Mucosa of rectum (tissue), 2 donors: Measurements from ENCODE around the gene RSPH10B.
"Not testable (repeated sequence)": the region's sequence is repeated elsewhere in the genome, so short reads cannot be mapped to it uniquely, and the experiment has no call there.

Experiments used
- H3K27ac ChIP-seq, 2 donors: one replicate each; pipeline ENCODE4 v1.7.0; 2013; ENCODE audit warnings: inconsistent platforms in 2 of 2, low read depth in 2 of 2, low read length in 2 of 2
- H3K27me3 ChIP-seq, 2 donors: one replicate each; pipeline ENCODE4 v1.7.0; 2013; ENCODE audit warnings: low read length in 2 of 2; ENCODE audit not compliant: control insufficient read depth in 2 of 2, insufficient read depth in 2 of 2
- H3K36me3 ChIP-seq, 2 donors: one replicate each; pipeline ENCODE4 v1.7.0; 2013; ENCODE audit warnings: low read length in 2 of 2; ENCODE audit not compliant: control insufficient read depth in 2 of 2, insufficient read depth in 2 of 2
- H3K4me1 ChIP-seq, 2 donors: one replicate each; pipeline ENCODE4 v1.7.0; 2013; ENCODE audit warnings: low read length in 2 of 2, mild to moderate bottlenecking in 1 of 2; ENCODE audit not compliant: control insufficient read depth in 2 of 2, insufficient read depth in 2 of 2
- H3K4me3 ChIP-seq, 2 donors: one replicate each; pipeline ENCODE4 v1.7.0; 2013; ENCODE audit warnings: low read length in 2 of 2
- H3K9ac ChIP-seq, 2 donors: one replicate each; pipeline ENCODE4 v1.7.0; 2013; ENCODE audit warnings: low read length in 2 of 2, low read depth in 1 of 2, mild to moderate bottlenecking in 1 of 2
- H3K9me3 ChIP-seq, 2 donors: one replicate each; pipeline ENCODE4 v1.7.0; 2013; ENCODE audit warnings: low read length in 2 of 2; ENCODE audit not compliant: control insufficient read depth in 2 of 2
- donor health status: healthy.
- donor health status: Normal muscosa, but diverticular disease.

The RSPH10B gene

DNA sequence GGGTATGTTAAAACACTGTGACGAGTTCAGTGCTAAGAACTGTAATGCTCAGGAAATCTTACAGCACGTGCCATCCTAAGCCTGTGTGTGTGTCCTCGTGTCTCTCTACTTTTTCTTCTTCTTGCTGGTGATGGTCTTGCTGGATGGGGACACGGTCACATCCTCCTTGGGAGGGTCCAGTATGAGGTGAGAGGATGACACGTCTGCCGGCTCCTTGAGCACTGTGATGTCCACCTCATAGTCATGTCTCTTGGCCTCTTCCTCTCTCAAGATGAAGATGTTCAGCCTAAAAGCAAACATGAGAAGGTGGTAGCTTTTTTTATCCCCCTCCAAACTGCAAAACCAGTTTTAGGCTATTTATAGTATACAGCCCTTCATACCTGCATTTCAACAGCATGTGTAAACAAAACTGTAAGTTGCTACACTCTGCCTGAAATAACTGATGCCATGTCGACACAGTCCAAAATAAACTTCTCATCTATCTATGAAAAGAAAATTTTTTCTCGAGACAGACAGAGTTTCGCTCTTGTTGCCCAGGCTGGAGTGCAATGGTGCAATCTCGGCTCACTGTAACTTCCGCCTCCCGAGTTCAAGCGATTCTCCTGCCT lies 44.1 kb downstream of the RSPH10B start:
- not testable (repeated sequence) for H3K9ac ChIP-seq, H3K9me3 ChIP-seq, H3K27me3 ChIP-seq, H3K27ac ChIP-seq, H3K36me3 ChIP-seq, H3K4me1 ChIP-seq, H3K4me3 ChIP-seq

DNA sequence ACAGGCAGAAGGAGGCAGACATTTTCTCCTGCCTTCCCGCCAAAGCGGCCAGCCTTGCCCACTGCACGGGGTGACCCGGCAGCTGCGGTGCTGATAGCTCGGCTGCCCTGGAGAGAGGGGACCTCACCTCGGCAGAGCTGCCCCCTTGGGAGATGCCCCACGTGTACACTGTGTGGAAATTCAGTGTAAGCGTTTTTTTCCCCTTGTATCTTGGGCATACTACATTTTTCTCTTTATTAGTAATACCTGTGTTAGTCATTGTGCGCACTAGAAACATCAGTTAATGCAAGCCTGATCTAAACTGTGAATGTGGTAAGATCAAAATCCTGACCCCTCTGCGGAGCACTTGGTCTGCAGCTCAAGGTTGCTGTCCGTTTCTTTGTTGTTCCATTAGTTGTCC lies 45.9 kb downstream of the RSPH10B start:
- H3K27ac ChIP-seq, H3K9me3 ChIP-seq, H3K36me3 ChIP-seq, H3K4me3 ChIP-seq, H3K9ac ChIP-seq, H3K4me1 ChIP-seq, H3K27me3 ChIP-seq: not testable (repeated sequence)

DNA sequence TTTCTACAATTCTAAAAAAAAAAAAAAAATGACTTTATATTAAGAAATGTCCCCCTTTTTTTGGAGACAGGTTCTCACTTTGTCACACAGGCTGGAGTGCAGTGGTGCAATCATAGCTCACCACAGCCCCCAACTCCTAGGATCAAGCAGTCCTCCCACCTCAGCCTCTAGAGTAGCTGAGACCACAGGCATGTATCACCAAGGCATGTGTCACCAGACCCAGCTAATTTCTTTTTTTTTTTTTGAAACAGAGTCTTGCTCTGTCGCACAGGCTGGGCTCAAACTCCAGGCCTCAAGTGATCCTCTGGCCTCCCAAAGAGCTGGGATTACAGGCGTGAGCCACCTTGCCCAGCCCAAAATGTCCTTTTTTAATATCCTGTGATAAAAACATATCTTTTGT lies 46.3 kb downstream of the RSPH10B start:
- not testable (repeated sequence) for H3K36me3 ChIP-seq, H3K9me3 ChIP-seq, H3K9ac ChIP-seq, H3K27ac ChIP-seq, H3K4me3 ChIP-seq, H3K27me3 ChIP-seq, H3K4me1 ChIP-seq

DNA sequence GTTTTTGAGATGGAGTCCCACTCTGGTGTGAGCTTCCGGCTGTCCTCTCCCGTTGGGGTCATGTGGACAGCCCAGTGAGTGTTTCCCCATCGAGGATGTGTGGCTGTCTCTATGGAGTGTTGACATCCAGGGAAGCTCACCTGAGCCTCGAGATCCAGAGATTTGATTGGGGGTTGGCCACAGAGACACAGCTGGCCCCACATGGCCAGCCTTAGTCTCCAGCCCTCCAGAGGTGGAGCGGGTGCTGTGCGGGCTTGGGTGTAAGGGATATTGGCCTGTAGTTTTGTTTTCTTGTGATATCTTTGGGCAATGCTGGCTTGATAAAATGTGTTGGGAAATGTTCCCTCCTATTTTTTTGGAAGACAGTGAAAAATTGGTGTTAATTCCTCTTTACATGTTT lies 54.0 kb downstream of the RSPH10B start:
- H3K4me3 ChIP-seq, H3K9me3 ChIP-seq, H3K9ac ChIP-seq, H3K4me1 ChIP-seq, H3K27ac ChIP-seq, H3K36me3 ChIP-seq, H3K27me3 ChIP-seq: not testable (repeated sequence)

DNA sequence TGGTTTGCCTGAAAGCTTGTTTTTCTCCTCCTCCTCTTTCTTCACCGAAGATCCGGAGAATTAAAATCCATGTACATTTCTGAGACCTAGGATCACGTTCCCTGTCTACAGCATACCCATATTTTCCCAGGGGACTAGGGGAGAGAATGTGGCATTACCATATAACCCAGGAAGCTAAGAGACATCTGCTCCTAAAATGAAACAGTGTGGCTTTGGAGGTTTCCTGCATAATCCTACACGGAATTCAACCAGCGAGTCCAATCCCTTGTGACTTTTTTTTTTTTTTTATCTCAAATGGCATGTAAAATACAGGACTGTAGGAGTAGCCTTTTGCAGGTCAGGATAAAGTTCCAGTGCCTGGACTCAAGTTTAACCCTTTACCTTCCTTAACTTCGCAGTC lies 61.7 kb downstream of the RSPH10B start:
- H3K36me3 ChIP-seq: not testable (repeated sequence)

DNA sequence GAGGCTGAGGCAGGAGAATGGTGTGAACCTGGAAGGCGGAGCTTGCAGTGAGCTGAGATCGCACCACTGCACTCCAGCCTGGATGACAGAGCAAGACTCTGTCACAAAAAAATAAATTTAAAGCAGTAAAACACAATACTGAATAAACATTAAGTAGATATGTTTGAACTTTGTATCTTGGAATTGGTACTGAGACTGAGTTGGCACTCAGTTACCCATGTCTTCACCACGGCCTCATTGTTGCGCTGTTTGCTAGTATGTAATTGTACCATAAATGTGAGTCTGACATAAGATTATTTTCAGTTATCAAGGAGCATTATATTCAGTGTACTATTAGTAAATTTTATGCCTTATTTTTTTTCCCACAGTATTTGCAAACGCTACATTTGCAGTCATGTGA lies 65.8 kb downstream of the RSPH10B start:
- H3K9ac ChIP-seq, H3K9me3 ChIP-seq, H3K27me3 ChIP-seq, H3K36me3 ChIP-seq, H3K4me3 ChIP-seq, H3K27ac ChIP-seq, H3K4me1 ChIP-seq: not testable (repeated sequence)

More for the DNA sequence above, 61.7 kb downstream of the RSPH10B start:
- not testable (repeated sequence) for H3K4me3 ChIP-seq, H3K27me3 ChIP-seq, H3K9me3 ChIP-seq, H3K9ac ChIP-seq, H3K27ac ChIP-seq, H3K4me1 ChIP-seq

DNA sequence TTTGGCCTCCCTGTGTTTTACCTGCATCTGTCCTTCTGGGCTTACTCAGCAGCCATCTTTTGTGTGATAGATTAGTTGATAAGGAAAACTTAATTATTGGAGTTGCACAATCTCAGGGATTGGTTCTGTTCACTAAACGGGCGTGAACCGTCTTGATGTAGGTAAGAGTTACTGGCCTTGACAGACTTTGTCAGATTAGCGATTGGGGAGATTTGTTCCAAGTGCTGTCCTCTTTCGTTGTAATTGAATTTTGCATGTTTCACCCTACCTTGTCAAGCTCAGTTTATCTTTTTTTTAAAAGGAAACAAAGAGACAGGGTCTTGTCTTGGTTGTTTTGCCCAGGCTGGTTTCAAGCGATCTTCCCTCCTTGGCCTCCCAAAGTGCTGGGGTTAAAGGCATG lies 67.5 kb downstream of the RSPH10B start:
- H3K9ac ChIP-seq, H3K4me1 ChIP-seq, H3K9me3 ChIP-seq, H3K27ac ChIP-seq, H3K36me3 ChIP-seq, H3K4me3 ChIP-seq, H3K27me3 ChIP-seq: not testable (repeated sequence)

DNA sequence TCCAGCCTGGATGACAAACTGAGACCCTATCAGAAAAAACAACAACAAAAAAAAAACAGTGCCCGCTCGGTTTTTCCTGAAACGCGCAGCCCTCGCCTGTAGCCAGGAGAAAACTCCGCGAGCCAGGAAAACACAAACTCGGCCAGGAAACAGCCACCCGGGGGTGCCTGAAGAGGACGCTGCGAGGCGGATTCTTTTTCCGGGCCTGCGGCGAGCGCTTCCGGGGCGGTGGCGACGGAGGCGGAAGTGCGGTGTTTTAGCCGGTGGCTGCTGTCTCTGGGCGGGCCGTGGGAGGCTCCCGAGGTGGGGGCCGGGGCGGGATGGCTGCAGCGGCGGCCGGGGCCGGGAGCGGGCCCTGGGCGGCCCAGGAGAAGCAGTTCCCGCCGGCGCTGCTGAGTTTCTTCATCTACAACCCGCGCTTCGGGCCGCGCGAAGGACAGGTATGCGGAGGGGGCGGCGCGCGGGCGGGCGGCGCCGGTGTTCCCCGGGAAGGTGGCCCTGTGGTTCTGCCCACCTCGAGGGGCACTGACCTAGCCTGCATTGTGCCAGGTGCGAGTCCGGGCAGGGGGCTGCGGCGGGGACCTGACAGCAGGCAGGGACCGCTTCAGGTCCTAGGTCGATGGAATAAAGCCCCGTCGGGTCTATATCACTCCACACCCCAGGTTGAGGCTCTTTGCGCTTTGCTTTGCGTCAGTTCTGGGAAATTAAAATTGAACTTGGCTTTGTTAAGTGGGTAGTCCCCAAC lies 71.8 kb downstream of the RSPH10B start, which contains the start of gene CCZ1:
TSS of gene CCZ1 (plus strand) at position 254 of the 745 bp plus-strand sequence. CDS start at position 321, 67 bp downstream.
- not testable (repeated sequence) for H3K27me3 ChIP-seq, H3K4me1 ChIP-seq, H3K36me3 ChIP-seq, H3K9me3 ChIP-seq
- Histone ChIP-seq H3K4me3 (peak within 1 kb of the TSS; percentile 43 to 65), H3K27ac (peak within 1 kb of the TSS; percentile 47 to 52), H3K9ac (peak within 1 kb of the TSS in 1 of 2 donors; percentile 38)

DNA sequence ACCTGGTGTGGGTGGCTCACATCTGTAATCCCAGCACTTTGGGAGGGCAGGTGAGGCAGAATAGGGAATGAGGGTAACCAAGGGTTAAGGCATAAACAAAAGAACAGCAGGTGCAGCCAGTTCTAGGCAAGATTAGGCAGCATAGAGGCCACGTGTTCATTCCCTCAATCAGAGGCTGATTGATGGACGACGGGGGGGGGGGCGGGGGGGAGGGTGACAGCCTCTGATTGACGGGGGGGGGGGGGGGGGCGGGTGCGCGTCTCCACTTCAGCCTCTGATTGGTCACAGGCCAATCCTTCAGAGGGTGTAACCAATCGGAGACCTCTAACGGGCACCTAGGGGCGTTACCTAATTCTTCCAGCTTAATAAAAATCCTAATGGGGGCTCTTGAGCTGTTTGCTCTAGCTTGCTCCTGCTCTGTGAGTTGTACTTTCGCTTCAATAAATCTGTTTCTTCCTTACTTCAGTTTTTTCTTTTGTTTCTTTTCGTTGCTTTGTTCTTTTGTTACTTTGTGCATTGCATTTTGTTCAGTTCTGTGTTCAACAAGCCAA lies 73.0 kb downstream of the RSPH10B start:
- H3K27ac ChIP-seq, H3K9ac ChIP-seq, H3K9me3 ChIP-seq, H3K4me3 ChIP-seq, H3K27me3 ChIP-seq, H3K4me1 ChIP-seq, H3K36me3 ChIP-seq: not testable (repeated sequence)

DNA sequence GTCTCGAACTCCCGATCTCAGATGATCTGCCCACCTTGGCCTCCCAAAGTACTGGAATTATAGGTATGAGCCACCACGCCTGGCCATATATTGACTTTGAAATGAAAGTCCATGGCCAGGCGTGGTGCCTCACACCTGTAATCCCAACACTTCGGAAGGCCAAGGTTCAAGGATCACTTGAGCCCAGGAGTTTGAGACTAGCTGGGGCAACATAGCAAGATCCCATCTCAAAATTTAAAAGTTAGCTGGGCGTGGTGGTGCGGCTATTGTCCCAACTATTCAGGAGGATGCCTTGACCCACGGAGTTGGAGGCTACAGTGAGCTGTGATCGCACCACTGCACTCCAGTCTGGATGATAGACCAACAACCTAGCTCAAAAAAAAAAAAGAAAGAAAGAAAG lies 78.0 kb downstream of the RSPH10B start:
- H3K27ac ChIP-seq: no peak overlapping the region
- H3K9me3 ChIP-seq: no peaks in the 10 kb centered on the region
- H3K9ac ChIP-seq: no peak overlapping the region
- H3K4me3 ChIP-seq: no peak overlapping the region
- H3K4me1 ChIP-seq: no peaks in the 10 kb centered on the region
- no peaks in the 10 kb centered on the region for H3K27me3 ChIP-seq
- H3K36me3 ChIP-seq: no peaks in the 10 kb centered on the region
